Kasumi-1 (cell line): Measurements from ENCODE around the gene FCRL6.

ENCODE experiments used
- DNase-seq, 2 experiments: peaks; one replicate each; lab custom pipeline; 2025; lab: John Stamatoyannopoulos, UW

Gene FCRL6

DNA sequence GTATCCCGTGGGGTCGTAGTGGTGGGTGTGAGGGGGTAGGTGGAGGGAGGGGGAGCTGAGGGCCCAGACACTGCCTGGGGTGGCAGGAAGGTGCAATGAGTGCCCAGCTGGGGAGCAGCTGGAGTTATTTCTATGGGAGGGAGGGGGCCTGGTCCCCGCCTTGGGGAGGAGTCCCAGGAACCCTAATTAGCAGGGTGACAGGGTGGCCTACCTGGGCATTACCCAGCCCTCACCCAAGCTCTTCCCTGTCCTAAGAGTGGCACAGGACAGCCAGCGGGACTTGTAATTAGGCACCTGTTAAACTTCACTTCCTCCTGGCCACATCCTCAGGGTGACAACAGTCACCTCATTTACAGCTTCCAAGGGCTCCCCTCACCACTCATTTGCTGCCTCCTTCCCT, 60.4 kb downstream of the FCRL6 start, which contains the start of gene VSIG8:
Gene VSIG8 (minus strand): TSS at position 101 of the 400 bp plus-strand sequence. CDS start 136 bp downstream, outside the sequence.
- DNase-seq, result no peak

DNA sequence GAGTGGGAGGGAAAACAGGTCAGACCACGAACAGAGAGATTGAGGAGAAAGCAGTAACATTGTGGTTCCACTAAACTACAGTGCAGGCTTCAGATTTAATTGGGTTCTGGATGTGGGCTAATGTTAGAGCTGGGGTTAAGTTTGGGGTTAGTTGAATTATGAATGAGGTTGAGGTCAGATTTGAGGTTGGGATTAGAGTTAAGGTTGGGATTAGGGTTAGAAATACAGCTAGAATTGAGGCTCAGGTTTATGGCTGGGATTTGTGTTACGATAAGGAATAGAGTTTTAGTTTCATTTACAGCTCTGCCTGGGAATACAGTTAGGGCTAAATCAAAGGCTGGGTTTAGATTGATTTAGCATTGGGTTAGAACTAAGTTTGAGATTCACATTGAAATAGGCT, 62.1 kb downstream of the FCRL6 start:
- no peak for DNase-seq
